ENCODE results near the gene POLR2H.

DNA sequence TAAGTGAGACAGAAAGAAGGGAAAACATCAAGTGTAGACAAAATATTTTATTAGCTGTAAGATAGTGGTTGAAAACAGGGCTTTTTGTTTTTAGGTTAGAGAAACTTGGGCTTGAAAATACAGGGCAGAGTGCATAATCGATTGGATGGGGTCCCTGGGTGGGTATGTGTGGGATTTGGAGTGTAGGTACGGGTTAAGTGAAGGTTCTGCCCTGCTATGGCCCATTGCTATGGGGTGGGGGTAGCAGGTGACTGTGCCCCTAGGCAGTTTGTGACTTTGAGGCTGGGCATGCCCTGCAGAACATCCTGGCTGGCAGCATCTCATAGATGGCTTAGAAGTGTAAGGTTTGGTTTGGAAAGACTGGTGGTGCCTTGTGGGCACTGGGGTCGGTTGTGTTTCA, 27.8 kb upstream of the POLR2H start:
- TF ChIP-seq, protein P1, sequence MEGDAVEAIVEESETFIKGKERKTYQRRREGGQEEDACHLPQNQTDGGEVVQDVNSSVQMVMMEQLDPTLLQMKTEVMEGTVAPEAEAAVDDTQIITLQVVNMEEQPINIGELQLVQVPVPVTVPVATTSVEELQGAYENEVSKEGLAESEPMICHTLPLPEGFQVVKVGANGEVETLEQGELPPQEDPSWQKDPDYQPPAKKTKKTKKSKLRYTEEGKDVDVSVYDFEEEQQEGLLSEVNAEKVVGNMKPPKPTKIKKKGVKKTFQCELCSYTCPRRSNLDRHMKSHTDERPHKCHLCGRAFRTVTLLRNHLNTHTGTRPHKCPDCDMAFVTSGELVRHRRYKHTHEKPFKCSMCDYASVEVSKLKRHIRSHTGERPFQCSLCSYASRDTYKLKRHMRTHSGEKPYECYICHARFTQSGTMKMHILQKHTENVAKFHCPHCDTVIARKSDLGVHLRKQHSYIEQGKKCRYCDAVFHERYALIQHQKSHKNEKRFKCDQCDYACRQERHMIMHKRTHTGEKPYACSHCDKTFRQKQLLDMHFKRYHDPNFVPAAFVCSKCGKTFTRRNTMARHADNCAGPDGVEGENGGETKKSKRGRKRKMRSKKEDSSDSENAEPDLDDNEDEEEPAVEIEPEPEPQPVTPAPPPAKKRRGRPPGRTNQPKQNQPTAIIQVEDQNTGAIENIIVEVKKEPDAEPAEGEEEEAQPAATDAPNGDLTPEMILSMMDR (optimal IDR thresholded peaks at IDR 0.05 in 1 of 3, IDR thresholded peaks at IDR 0.05 in 1 of 3, conservative IDR thresholded peaks at IDR 0.05 in 1 of 3; ENCODE audit: extremely low read depth in 1 of 3, insufficient read depth in 2 of 3, low read length in 3 of 3) = no peak
- TF ChIP-seq EZH2 (IDR thresholded peaks at IDR 0.05; ENCODE audit: low read length) = no peak
